SJCRH30 (cell line): ENCODE results near the gene KRT33A. TPM values are rescaled to one million over a fixed set of nuclear protein-coding genes. Genes with fewer than 3 reads are reported as not detected.
"Not testable (repeated sequence)": the region's sequence is repeated elsewhere in the genome, so short reads cannot be mapped to it uniquely, and the experiment has no call there.

Experiments
- DNase-seq, 2 experiments: peaks; one replicate each; pipeline ENCODE4 v3.0.0-alpha.2; 2015 to 2020
- H3K27ac ChIP-seq: fragments of 250-450 bp; sonication (Bioruptor Pico); 2 replicates; pipeline ENCODE4 v1.5.1; 2020; ENCODE audit warnings: mild to moderate bottlenecking, moderate library complexity
- H3K27me3 ChIP-seq: fragments of 250-450 bp; sonication (Bioruptor Pico); 2 replicates; pipeline ENCODE4 v1.5.1; 2020; ENCODE audit warnings: mild to moderate bottlenecking, moderate library complexity
- H3K36me3 ChIP-seq: fragments of 250-450 bp; sonication (Bioruptor Pico); 2 replicates; pipeline ENCODE4 v1.5.1; 2020; ENCODE audit warnings: mild to moderate bottlenecking, moderate library complexity
- H3K4me1 ChIP-seq: fragments of 250-450 bp; sonication (Bioruptor Pico); 2 replicates; pipeline ENCODE4 v1.5.1; 2020; ENCODE audit warnings: mild to moderate bottlenecking, moderate library complexity
- H3K4me3 ChIP-seq: fragments of 250-450 bp; sonication (Bioruptor Pico); 2 replicates; pipeline ENCODE4 v1.5.1; 2020; ENCODE audit warnings: mild to moderate bottlenecking, moderate library complexity
- H3K9me3 ChIP-seq: fragments of 250-450 bp; sonication (Bioruptor Pico); replicated peaks from 2 replicates; pipeline ENCODE4 v1.5.1; 2020; ENCODE audit warnings: mild to moderate bottlenecking, moderate library complexity
- total RNA-seq: library from RNA; depleted of rRNA; stranded (reverse); fragments of >200 nt; shearing (Covaris generic); gene quantifications from 2 replicates; pipeline ENCODE4 v1.2.3, GENCODE V29; 2014

KRT33A gene
- total RNA-seq, 1 experiment from 2014 or later, result not detected

- not testable (repeated sequence) for H3K36me3 ChIP-seq, H3K27ac ChIP-seq, H3K9me3 ChIP-seq, DNase-seq, H3K27me3 ChIP-seq, H3K4me3 ChIP-seq, H3K4me1 ChIP-seq
Observed at GRCh38 chr17:41381943-41382342, 31.3 kb upstream of the KRT33A start, which contains the start of gene KRT34. Gene KRT34, minus strand, starts transcription at chr17:41382306. Its CDS starts 60 bp downstream, at chr17:41382246.

- DNase-seq, H3K9me3 ChIP-seq, H3K27ac ChIP-seq, H3K27me3 ChIP-seq, H3K4me3 ChIP-seq, H3K4me1 ChIP-seq, H3K36me3 ChIP-seq: not testable (repeated sequence)
Observed at GRCh38 chr17:41380091-41380490, 29.5 kb upstream of the KRT33A start.

GRCh38 chr17:41377546-41377945 is 26.9 kb upstream of the KRT33A start:
- no peaks in the 10 kb centered on the region for H3K4me1 ChIP-seq
- no peak for DNase-seq
- H3K27ac ChIP-seq, result no peak overlapping the region
- H3K4me3 ChIP-seq, result no peak overlapping the region
- no peaks in the 10 kb centered on the region for H3K36me3 ChIP-seq
- no peaks in the 10 kb centered on the region for H3K27me3 ChIP-seq
- no peaks in the 10 kb centered on the region for H3K9me3 ChIP-seq

- Histone ChIP-seq H3K4me3 (no peak within 1 kb of the TSS), H3K27me3 (no peaks in the 10 kb centered on the region), H3K9me3 (no peaks in the 10 kb centered on the region), H3K36me3 (no peaks in the 10 kb centered on the region), H3K27ac (no peak within 1 kb of the TSS), H3K4me1 (no peaks in the 10 kb centered on the region)
- DNase-seq, result no peak
Observed at GRCh38 chr17:41369713-41370112, 19.1 kb upstream of the KRT33A start, which contains the start of gene KRT33B. Gene KRT33B, minus strand, starts transcription at chr17:41369813. Its CDS starts 63 bp downstream, at chr17:41369750.

GRCh38 chr17:41369023-41369422 is 18.4 kb upstream of the KRT33A start:
- Histone ChIP-seq H3K4me3 (no peak overlapping the region), H3K36me3 (no peaks in the 10 kb centered on the region), H3K27me3 (no peaks in the 10 kb centered on the region), H3K27ac (no peak overlapping the region), H3K9me3 (no peaks in the 10 kb centered on the region), H3K4me1 (no peaks in the 10 kb centered on the region)
- no peak for DNase-seq

- Histone ChIP-seq H3K27ac (no peak overlapping the region), H3K36me3 (no peaks in the 10 kb centered on the region), H3K4me3 (no peak overlapping the region), H3K9me3 (no peaks in the 10 kb centered on the region), H3K27me3 (no peaks in the 10 kb centered on the region), H3K4me1 (no peaks in the 10 kb centered on the region)
- DNase-seq, result no peak
Observed at GRCh38 chr17:41367426-41368075, 16.9 kb upstream of the KRT33A start.

- Histone ChIP-seq H3K4me1 (no peaks in the 10 kb centered on the region), H3K36me3 (no peaks in the 10 kb centered on the region), H3K27ac (no peak overlapping the region), H3K27me3 (no peaks in the 10 kb centered on the region), H3K4me3 (no peak overlapping the region), H3K9me3 (no peaks in the 10 kb centered on the region)
- DNase-seq, result no peak
Observed at GRCh38 chr17:41366070-41366469, 15.4 kb upstream of the KRT33A start.

GRCh38 chr17:41363881-41364280 is 13.3 kb upstream of the KRT33A start:
- Histone ChIP-seq H3K4me3 (no peak overlapping the region), H3K27me3 (no peaks in the 10 kb centered on the region), H3K36me3 (no peaks in the 10 kb centered on the region), H3K4me1 (no peaks in the 10 kb centered on the region), H3K9me3 (no peaks in the 10 kb centered on the region), H3K27ac (no peak overlapping the region)
- DNase-seq, result no peak

GRCh38 chr17:41360296-41360995 is 9.8 kb upstream of the KRT33A start:
- Histone ChIP-seq H3K36me3 (no peaks in the 10 kb centered on the region), H3K4me3 (no peak overlapping the region), H3K27ac (no peak overlapping the region), H3K27me3 (no peaks in the 10 kb centered on the region), H3K4me1 (no peaks in the 10 kb centered on the region), H3K9me3 (no peaks in the 10 kb centered on the region)
- no peak for DNase-seq

- H3K36me3 ChIP-seq, result no peaks in the 10 kb centered on the region
- H3K27me3 ChIP-seq, result no peaks in the 10 kb centered on the region
- H3K9me3 ChIP-seq, result no peaks in the 10 kb centered on the region
- no peak overlapping the region for H3K27ac ChIP-seq
- no peak for DNase-seq
- H3K4me3 ChIP-seq, result no peak overlapping the region
- no peaks in the 10 kb centered on the region for H3K4me1 ChIP-seq
Observed at GRCh38 chr17:41354536-41354935, 3.9 kb upstream of the KRT33A start.

- no peaks in the 10 kb centered on the region for H3K36me3 ChIP-seq
- no peak overlapping the region for H3K27ac ChIP-seq
- no peak overlapping the region for H3K4me3 ChIP-seq
- DNase-seq, result peak in 1 of 2 experiments; percentile 13
- no peaks in the 10 kb centered on the region for H3K27me3 ChIP-seq
- H3K9me3 ChIP-seq, result no peaks in the 10 kb centered on the region
- H3K4me1 ChIP-seq, result no peaks in the 10 kb centered on the region
Observed at GRCh38 chr17:41352597-41353366, 2.2 kb upstream of the KRT33A start.

GRCh38 chr17:41351177-41351576 is 549 bp upstream of the KRT33A start:
- DNase-seq, result no peak
- Histone ChIP-seq H3K27me3 (no peaks in the 10 kb centered on the region), H3K9me3 (no peaks in the 10 kb centered on the region), H3K4me3 (no peak overlapping the region), H3K36me3 (no peaks in the 10 kb centered on the region), H3K27ac (no peak overlapping the region), H3K4me1 (no peaks in the 10 kb centered on the region)

GRCh38 chr17:41347869-41348760 is 2.5 kb downstream of the KRT33A start:
- Histone ChIP-seq H3K9me3 (no peaks in the 10 kb centered on the region), H3K27me3 (no peaks in the 10 kb centered on the region), H3K27ac (no peak overlapping the region), H3K4me3 (no peak overlapping the region), H3K4me1 (no peaks in the 10 kb centered on the region), H3K36me3 (no peaks in the 10 kb centered on the region)
- DNase-seq, result no peak

- H3K4me3 ChIP-seq, DNase-seq, H3K27ac ChIP-seq: not testable (repeated sequence)
Observed at GRCh38 chr17:41346421-41346820, 4.2 kb downstream of the KRT33A start.

More at GRCh38 chr17:41346421-41346820, 4.2 kb downstream of the KRT33A start:
- not testable (repeated sequence) for H3K4me1 ChIP-seq, H3K36me3 ChIP-seq, H3K27me3 ChIP-seq, H3K9me3 ChIP-seq
